ENCODE data around the gene DUSP5.

DUSP5 gene

DNA sequence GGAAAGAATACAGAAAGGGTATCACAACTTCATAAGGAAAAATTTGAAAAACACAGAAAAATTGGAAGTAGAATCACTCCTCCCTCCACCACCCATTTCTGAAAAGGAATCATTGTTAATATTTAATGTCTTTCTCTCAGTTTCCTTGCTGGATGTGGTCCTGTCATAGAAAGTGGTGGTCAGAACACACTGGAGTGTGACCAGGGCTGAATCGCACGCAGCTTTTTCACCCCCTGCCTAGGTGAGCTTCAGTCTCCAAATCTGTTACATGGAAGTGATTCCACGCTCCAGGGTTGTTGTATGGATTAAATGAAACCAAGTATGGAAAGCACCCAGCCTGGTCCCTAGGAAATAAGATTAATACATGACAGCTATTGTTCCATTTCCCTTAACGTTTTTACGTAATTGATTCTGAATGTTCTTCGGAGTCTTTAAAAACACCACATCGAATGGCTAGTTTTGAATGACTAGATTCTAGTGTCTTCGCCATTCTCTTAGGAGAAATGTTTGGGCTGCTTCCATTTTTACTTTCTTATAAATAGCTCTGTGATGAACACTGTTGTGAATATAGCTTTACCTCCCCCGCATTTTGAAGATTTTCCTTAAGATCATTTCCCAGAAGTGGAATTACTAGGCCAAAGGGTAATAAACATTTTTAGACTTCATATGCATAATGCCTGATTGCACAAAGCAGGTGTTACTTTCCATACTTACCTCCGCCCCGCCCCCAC is 10.9 kb upstream of the DUSP5 start:
- TF ChIP-seq RAD21 (IDR thresholded peaks at IDR 0.05; ENCODE audit: low read depth) = no peak
- no peak for TF ChIP-seq YY1 (IDR thresholded peaks at IDR 0.05; ENCODE audit: low read depth)
- TF ChIP-seq FOXM1 (IDR thresholded peaks at IDR 0.05; ENCODE audit: borderline replicate concordance, low read depth) = no peak
- no peak for TF ChIP-seq EP300 (IDR thresholded peaks at IDR 0.05; ENCODE audit: borderline replicate concordance)
- TF ChIP-seq, protein P1, sequence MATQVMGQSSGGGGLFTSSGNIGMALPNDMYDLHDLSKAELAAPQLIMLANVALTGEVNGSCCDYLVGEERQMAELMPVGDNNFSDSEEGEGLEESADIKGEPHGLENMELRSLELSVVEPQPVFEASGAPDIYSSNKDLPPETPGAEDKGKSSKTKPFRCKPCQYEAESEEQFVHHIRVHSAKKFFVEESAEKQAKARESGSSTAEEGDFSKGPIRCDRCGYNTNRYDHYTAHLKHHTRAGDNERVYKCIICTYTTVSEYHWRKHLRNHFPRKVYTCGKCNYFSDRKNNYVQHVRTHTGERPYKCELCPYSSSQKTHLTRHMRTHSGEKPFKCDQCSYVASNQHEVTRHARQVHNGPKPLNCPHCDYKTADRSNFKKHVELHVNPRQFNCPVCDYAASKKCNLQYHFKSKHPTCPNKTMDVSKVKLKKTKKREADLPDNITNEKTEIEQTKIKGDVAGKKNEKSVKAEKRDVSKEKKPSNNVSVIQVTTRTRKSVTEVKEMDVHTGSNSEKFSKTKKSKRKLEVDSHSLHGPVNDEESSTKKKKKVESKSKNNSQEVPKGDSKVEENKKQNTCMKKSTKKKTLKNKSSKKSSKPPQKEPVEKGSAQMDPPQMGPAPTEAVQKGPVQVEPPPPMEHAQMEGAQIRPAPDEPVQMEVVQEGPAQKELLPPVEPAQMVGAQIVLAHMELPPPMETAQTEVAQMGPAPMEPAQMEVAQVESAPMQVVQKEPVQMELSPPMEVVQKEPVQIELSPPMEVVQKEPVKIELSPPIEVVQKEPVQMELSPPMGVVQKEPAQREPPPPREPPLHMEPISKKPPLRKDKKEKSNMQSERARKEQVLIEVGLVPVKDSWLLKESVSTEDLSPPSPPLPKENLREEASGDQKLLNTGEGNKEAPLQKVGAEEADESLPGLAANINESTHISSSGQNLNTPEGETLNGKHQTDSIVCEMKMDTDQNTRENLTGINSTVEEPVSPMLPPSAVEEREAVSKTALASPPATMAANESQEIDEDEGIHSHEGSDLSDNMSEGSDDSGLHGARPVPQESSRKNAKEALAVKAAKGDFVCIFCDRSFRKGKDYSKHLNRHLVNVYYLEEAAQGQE (IDR thresholded peaks at IDR 0.05; ENCODE audit: low read depth) = no peak
- TF ChIP-seq TAF1 (IDR thresholded peaks at IDR 0.05; ENCODE audit: low read depth) = no peak
- TF ChIP-seq EGR1 (IDR thresholded peaks at IDR 0.05) = no peak
- no peak for TF ChIP-seq TEAD4 (IDR thresholded peaks at IDR 0.05)
- TF ChIP-seq ZBTB7A (IDR thresholded peaks at IDR 0.05; ENCODE audit: low read depth) = no peak
- no peak for TF ChIP-seq CREB1 (IDR thresholded peaks at IDR 0.05; ENCODE audit: low read depth)
- no peak for TF ChIP-seq TCF12 (IDR thresholded peaks at IDR 0.05; ENCODE audit: low read depth)
- TF ChIP-seq NFIC (IDR thresholded peaks at IDR 0.05) = no peak
- TF ChIP-seq, protein P2, sequence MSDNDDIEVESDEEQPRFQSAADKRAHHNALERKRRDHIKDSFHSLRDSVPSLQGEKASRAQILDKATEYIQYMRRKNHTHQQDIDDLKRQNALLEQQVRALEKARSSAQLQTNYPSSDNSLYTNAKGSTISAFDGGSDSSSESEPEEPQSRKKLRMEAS (IDR thresholded peaks at IDR 0.05) = no peak
- no peak for TF ChIP-seq CEBPB (IDR thresholded peaks at IDR 0.05)
- TF ChIP-seq, protein P3, sequence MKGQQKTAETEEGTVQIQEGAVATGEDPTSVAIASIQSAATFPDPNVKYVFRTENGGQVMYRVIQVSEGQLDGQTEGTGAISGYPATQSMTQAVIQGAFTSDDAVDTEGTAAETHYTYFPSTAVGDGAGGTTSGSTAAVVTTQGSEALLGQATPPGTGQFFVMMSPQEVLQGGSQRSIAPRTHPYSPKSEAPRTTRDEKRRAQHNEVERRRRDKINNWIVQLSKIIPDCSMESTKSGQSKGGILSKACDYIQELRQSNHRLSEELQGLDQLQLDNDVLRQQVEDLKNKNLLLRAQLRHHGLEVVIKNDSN (IDR thresholded peaks at IDR 0.05) = no peak

DNA sequence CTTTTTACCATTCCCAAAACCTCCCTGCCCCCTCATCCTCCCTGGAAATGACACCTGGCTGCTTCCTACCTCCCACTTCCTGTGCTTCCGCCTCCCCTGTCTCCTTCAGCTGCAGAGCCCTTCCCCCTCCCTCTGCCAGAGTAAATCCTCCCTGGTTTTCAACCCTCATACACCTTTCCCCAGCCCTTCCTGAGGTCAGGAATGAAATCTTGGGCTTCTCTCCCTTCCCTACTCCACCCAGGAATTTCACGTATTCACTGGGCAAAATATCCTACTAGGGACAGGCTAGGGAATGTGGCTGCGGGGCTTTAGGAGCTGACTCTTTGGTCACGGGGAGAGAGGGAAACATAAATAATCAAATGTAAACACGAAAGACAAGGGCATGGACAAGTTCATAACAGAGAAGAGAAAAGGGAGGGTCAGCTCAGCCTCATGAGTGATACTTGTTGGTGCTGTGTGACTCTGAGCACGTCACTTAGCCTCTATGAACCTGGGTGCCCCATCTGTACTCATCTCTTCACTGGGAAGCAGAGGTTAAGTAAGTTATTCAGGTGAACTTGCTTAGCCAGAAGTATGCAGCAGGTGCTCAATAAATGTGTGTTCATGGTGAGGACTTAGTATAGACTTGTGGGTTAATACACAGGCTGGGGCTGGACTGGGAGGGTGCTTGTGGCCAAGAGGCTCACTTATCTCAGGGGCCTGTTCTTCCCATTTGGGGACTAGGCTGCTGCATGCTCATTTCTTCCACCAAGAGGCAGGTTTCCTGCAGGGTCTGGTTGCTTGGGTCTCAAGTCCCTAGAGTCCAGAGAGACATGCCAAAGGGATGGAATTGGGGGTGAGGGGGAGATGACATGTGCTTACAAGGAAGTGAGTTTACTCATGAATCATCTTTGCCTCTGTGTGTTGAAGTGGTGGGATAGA is 10.0 kb upstream of the DUSP5 start:
- TF ChIP-seq, protein P3 (IDR thresholded peaks at IDR 0.05) = no peak
- TF ChIP-seq TCF12 (IDR thresholded peaks at IDR 0.05; ENCODE audit: low read depth) (no peak), TAF1 (IDR thresholded peaks at IDR 0.05; ENCODE audit: low read depth) (no peak), YY1 (IDR thresholded peaks at IDR 0.05; ENCODE audit: low read depth) (no peak), ZBTB7A (IDR thresholded peaks at IDR 0.05; ENCODE audit: low read depth) (no peak), CREB1 (IDR thresholded peaks at IDR 0.05; ENCODE audit: low read depth) (no peak), EGR1 (IDR thresholded peaks at IDR 0.05) (no peak), RAD21 (IDR thresholded peaks at IDR 0.05; ENCODE audit: low read depth) (no peak), NFIC (IDR thresholded peaks at IDR 0.05) (no peak), TEAD4 (IDR thresholded peaks at IDR 0.05) (no peak)
- TF ChIP-seq, protein P2 (IDR thresholded peaks at IDR 0.05) = no peak
- TF ChIP-seq, protein P1 (IDR thresholded peaks at IDR 0.05; ENCODE audit: low read depth) = no peak

DNA sequence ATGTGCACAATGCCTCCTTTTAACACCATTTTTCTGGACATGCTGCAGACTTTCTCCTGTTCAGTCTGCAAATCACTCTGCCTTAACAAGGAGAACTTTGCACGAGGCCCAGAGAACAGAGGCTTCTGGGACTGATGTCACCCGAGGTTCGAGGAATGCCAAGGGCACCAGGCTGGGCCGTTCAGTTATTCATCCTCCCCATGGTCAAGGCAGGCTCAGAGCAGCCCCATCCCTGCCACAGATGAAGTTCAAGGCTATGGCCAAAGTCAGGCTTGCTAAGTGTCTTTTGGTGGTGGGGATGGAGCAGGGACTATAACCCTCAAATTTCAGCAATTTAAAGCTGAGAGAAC is 9.4 kb upstream of the DUSP5 start:
- TF ChIP-seq TCF12 (IDR thresholded peaks at IDR 0.05; ENCODE audit: low read depth) (no peak), YY1 (IDR thresholded peaks at IDR 0.05; ENCODE audit: low read depth) (no peak)

DNA sequence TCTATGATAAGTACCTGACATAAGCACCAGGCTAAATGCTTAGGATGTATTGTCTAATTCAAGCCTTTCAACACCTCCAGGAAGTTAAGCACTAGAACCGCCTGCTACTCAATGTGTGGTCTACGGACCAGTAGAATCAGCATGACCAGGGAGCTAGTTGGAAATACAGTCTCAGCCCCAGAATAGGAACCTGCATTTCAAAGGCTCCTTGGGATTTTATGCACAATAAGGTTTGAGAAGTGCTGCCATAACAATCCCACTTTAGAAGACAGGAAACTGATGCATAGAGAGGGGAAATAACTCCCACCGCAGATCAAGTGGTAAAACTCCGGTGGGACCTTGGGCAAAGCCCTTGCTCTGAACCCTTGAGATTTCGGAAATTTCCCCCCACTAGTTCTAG is 8.8 kb upstream of the DUSP5 start:
- TF ChIP-seq CREB1 (IDR thresholded peaks at IDR 0.05; ENCODE audit: low read depth) (no peak), ZBTB7A (IDR thresholded peaks at IDR 0.05; ENCODE audit: low read depth) (no peak), CEBPB (IDR thresholded peaks at IDR 0.05) (no peak), YY1 (IDR thresholded peaks at IDR 0.05; ENCODE audit: low read depth) (no peak), FOXM1 (IDR thresholded peaks at IDR 0.05; ENCODE audit: borderline replicate concordance, low read depth) (no peak), TCF12 (IDR thresholded peaks at IDR 0.05; ENCODE audit: low read depth) (no peak), TAF1 (IDR thresholded peaks at IDR 0.05; ENCODE audit: low read depth) (no peak), EGR1 (IDR thresholded peaks at IDR 0.05) (no peak), TEAD4 (IDR thresholded peaks at IDR 0.05) (no peak), RAD21 (IDR thresholded peaks at IDR 0.05; ENCODE audit: low read depth) (no peak), EP300 (IDR thresholded peaks at IDR 0.05; ENCODE audit: borderline replicate concordance) (no peak), NFIC (IDR thresholded peaks at IDR 0.05) (no peak)
- TF ChIP-seq, protein P2 (IDR thresholded peaks at IDR 0.05) = no peak
- TF ChIP-seq, protein P1 (IDR thresholded peaks at IDR 0.05; ENCODE audit: low read depth) = no peak
- TF ChIP-seq, protein P3 (IDR thresholded peaks at IDR 0.05) = no peak

Data from Ishikawa (cell line).